HepG2 (cell line): ENCODE results near the gene DNAJB11. TPM values are rescaled to one million over a fixed set of nuclear protein-coding genes. Genes with fewer than 3 reads are reported as not detected.

Source experiments
- AGO2 ChIP-seq: fragments of 200-400 bp; formaldehyde crosslinking; optimal IDR thresholded peaks from 2 replicates; pipeline ENCODE3; 2017; ENCODE audit warnings: mild to moderate bottlenecking, low read depth, low read length, moderate library complexity
- DR1 ChIP-seq: sonication (generic); formaldehyde crosslinking; IDR thresholded peaks from 2 replicates; pipeline ENCODE4 v1.8.0; 2021; ENCODE audit warnings: mild to moderate bottlenecking, missing genetic modification reagents, inconsistent platforms
- FOXO1 ChIP-seq: sonication (generic); formaldehyde crosslinking; IDR thresholded peaks from 2 replicates; pipeline ENCODE4 v1.4.0; 2020; ENCODE audit warnings: missing genetic modification reagents
- HOXA7 ChIP-seq: sonication (generic); formaldehyde crosslinking; IDR thresholded peaks from 2 replicates; pipeline ENCODE4 v1.8.1; 2022; ENCODE audit warnings: mild to moderate bottlenecking, missing genetic modification reagents, moderate library complexity
- IKZF1 ChIP-seq: fragments of 450-650 bp; IDR thresholded peaks from 2 replicates; pipeline ENCODE4 v1.7.1; 2016
- KDM5B ChIP-seq: sonication (generic); formaldehyde crosslinking; IDR thresholded peaks from 2 replicates; pipeline ENCODE4 v1.4.0; 2020; ENCODE audit warnings: missing genetic modification reagents, mild to moderate bottlenecking, borderline replicate concordance
- KLF11 ChIP-seq: IDR thresholded peaks from 2 replicates; pipeline ENCODE4 v1.6.1; 2016; ENCODE audit warnings: missing compliant biosample characterization
- PAF1 ChIP-seq: IDR thresholded peaks from 2 replicates; pipeline ENCODE4 v1.6.1; 2016; ENCODE audit warnings: missing genetic modification reagents, missing compliant biosample characterization
- RBM39 ChIP-seq: fragments of 200-400 bp; formaldehyde crosslinking; IDR thresholded peaks from one replicate; pipeline ENCODE4 v1.6.1; 2018; ENCODE audit warnings: antibody characterized with exemption, mild to moderate bottlenecking, low read depth, low read length; ENCODE audit not compliant: poor library complexity, severe bottlenecking
- RFXANK ChIP-seq: IDR thresholded peaks from 2 replicates; pipeline ENCODE4 v1.6.1; 2016
- SAFB2 ChIP-seq: sonication (generic); formaldehyde crosslinking; IDR thresholded peaks from 2 replicates; pipeline ENCODE4 v1.5.1; 2020; ENCODE audit warnings: missing genetic modification reagents, low read depth, mild to moderate bottlenecking, borderline replicate concordance
- SMYD3 ChIP-seq: sonication (generic); formaldehyde crosslinking; IDR thresholded peaks from 2 replicates; pipeline ENCODE4 v1.8.1; 2023; ENCODE audit warnings: mild to moderate bottlenecking, missing genetic modification reagents
- SP140L ChIP-seq: sonication (generic); formaldehyde crosslinking; IDR thresholded peaks from 2 replicates; pipeline ENCODE4 v1.4.0; 2020; ENCODE audit warnings: missing genetic modification reagents, borderline replicate concordance
- TBP ChIP-seq: sonication (generic); formaldehyde crosslinking; IDR thresholded peaks from 2 replicates; pipeline ENCODE4 v1.5.0; 2020; ENCODE audit warnings: missing genetic modification reagents
- YY1 ChIP-seq: IDR thresholded peaks from 2 replicates; pipeline ENCODE4 v1.6.1; 2011; ENCODE audit warnings: low read length, low read depth, moderate library complexity, mild to moderate bottlenecking; ENCODE audit not compliant: insufficient read depth, insufficient replicate concordance
- ZFX ChIP-seq: sonication (generic); formaldehyde crosslinking; IDR thresholded peaks from 2 replicates; pipeline ENCODE4 v1.4.0; 2020; ENCODE audit warnings: mild to moderate bottlenecking, low read depth, missing genetic modification reagents, moderate library complexity
- ZMAT3 ChIP-seq: sonication (generic); formaldehyde crosslinking; conservative IDR thresholded peaks from 2 replicates; pipeline ENCODE4 v1.7.0; 2021; ENCODE audit warnings: missing genetic modification reagents
- ZNF136 ChIP-seq: sonication (generic); formaldehyde crosslinking; IDR thresholded peaks from 2 replicates; pipeline ENCODE4 v1.8.1; 2022; ENCODE audit warnings: low read depth, mild to moderate bottlenecking, moderate library complexity, missing genetic modification reagents
- ZNF160 ChIP-seq: sonication (generic); formaldehyde crosslinking; IDR thresholded peaks from 2 replicates; pipeline ENCODE4 v1.8.0; 2022; ENCODE audit warnings: mild to moderate bottlenecking, inconsistent platforms, missing genetic modification reagents
- ZNF20 ChIP-seq: sonication (generic); formaldehyde crosslinking; IDR thresholded peaks from 2 replicates; pipeline ENCODE4 v1.4.0; 2020; ENCODE audit warnings: mild to moderate bottlenecking, moderate library complexity, missing genetic modification reagents
- ZNF333 ChIP-seq: sonication (generic); formaldehyde crosslinking; IDR thresholded peaks from 2 replicates; pipeline ENCODE4 v1.4.0; 2020; ENCODE audit warnings: mild to moderate bottlenecking, missing genetic modification reagents, borderline replicate concordance
- ZNF501 ChIP-seq: sonication (generic); formaldehyde crosslinking; IDR thresholded peaks from 2 replicates; pipeline ENCODE4 v1.5.1; 2020; ENCODE audit warnings: mild to moderate bottlenecking, moderate library complexity, missing genetic modification reagents
- ZNF768 ChIP-seq: sonication (generic); formaldehyde crosslinking; IDR thresholded peaks from 2 replicates; pipeline ENCODE4 v1.4.0; 2020; ENCODE audit warnings: missing genetic modification reagents
- ZNF891 ChIP-seq: sonication (generic); formaldehyde crosslinking; IDR thresholded peaks from 2 replicates; pipeline ENCODE4 v1.5.0; 2020; ENCODE audit warnings: mild to moderate bottlenecking, missing genetic modification reagents
- polyA plus RNA-seq, 8 experiments: library from polyadenylated mRNA; depleted of rRNA in 3 of 8; stranded (reverse) in 7 of 8; unstranded in 1 of 8; fragments of >200 nt; fragmentation: Illumina TruSeq in 4 of 8; extraction: Trizol in 4 of 8; gene quantifications; 2 replicates each; pipeline versions ENCODE4 v1.2.1 to v1.2.3, GENCODE V29; 2011 to 2016; ENCODE audit warnings: low read depth in 4 of 8, missing spikeins in 1 of 8, mixed read lengths in 1 of 8; ENCODE audit not compliant: insufficient read depth in 1 of 8
- total RNA-seq, 5 experiments: library from RNA; depleted of rRNA; stranded (reverse); fragments of >200 nt; fragmentation: Illumina TruSeq; extraction: Trizol; gene quantifications; 2 replicates each; pipeline ENCODE4 v1.2.3, GENCODE V29; 2016; ENCODE audit warnings: low read depth in 1 of 5
- TF ChIP-seq, protein P1 (sequence below): sonication (generic); formaldehyde crosslinking; IDR thresholded peaks from 2 replicates; pipeline ENCODE4 v1.4.0; 2020; ENCODE audit warnings: missing genetic modification reagents
- TF ChIP-seq, protein P2 (sequence below): sonication (generic); formaldehyde crosslinking; conservative IDR thresholded peaks from 2 replicates; pipeline ENCODE4 v1.4.0; 2020; ENCODE audit warnings: missing genetic modification reagents
- TF ChIP-seq, protein P3 (sequence below): sonication (generic); formaldehyde crosslinking; IDR thresholded peaks from 2 replicates; pipeline ENCODE4 v1.5.0; 2020; ENCODE audit warnings: missing genetic modification reagents, mild to moderate bottlenecking, borderline replicate concordance

The DNAJB11 gene
- total and polyA plus RNA-seq, 2 of the 13 experiments (the other 11 are each of a cell fraction or from before 2014, with no cell fraction given): 41.0 to 132 TPM

DNA sequence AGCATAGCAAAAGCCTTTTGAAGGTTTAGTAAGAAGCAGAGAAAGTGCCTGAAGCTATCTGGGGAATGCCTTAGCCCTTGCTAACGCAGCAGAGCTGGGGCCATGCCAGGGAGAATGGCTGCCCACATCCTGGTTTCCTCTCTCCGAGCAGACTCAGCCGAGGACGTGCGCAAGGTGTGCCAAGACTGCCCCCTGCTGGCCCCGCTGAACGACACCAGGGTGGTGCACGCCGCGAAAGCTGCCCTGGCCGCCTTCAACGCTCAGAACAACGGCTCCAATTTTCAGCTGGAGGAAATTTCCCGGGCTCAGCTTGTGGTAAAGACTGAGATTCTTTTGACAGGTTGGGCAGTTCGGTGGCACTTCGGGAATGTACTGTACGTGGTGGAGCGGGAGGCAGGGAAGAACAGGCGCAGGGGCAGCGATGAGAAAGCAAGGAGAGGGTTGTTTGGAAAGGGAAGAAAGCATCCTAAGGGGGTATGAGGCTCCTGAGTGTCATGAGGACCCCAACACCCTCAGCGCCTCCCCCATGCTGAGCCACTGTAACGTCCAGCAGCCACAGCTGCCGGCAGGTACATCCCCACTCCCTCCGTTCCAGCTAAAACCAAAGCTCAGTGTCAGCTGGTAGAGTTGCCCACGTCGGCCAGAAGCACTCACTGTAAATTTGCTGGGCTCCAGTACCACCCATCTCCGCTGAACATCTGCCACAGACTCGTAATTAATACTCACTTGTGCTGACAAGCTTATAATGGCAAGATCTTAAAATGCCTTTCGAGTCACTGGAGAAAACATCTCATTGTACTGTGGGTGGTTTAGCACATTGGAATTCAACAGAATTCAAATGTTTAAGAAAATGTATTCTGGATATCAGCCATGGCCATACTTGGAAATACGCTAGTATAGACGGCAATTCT is 46.8 kb downstream of the DNAJB11 start (continued):
- TF ChIP-seq DR1 (CRISPR knock-in tag): no peak
- TF ChIP-seq, protein P1, sequence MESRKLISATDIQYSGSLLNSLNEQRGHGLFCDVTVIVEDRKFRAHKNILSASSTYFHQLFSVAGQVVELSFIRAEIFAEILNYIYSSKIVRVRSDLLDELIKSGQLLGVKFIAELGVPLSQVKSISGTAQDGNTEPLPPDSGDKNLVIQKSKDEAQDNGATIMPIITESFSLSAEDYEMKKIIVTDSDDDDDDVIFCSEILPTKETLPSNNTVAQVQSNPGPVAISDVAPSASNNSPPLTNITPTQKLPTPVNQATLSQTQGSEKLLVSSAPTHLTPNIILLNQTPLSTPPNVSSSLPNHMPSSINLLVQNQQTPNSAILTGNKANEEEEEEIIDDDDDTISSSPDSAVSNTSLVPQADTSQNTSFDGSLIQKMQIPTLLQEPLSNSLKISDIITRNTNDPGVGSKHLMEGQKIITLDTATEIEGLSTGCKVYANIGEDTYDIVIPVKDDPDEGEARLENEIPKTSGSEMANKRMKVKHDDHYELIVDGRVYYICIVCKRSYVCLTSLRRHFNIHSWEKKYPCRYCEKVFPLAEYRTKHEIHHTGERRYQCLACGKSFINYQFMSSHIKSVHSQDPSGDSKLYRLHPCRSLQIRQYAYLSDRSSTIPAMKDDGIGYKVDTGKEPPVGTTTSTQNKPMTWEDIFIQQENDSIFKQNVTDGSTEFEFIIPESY (CRISPR knock-in tag): peak; percentile 100
- no peak for TF ChIP-seq ZNF20 (CRISPR knock-in tag)
- TF ChIP-seq ZNF136 (CRISPR knock-in tag): peak; percentile 40; the same call in 1 of the 2 replicates
- TF ChIP-seq SMYD3 (CRISPR knock-in tag): peak; percentile 55; the same call in 1 of the 2 replicates
- TF ChIP-seq, protein P2, sequence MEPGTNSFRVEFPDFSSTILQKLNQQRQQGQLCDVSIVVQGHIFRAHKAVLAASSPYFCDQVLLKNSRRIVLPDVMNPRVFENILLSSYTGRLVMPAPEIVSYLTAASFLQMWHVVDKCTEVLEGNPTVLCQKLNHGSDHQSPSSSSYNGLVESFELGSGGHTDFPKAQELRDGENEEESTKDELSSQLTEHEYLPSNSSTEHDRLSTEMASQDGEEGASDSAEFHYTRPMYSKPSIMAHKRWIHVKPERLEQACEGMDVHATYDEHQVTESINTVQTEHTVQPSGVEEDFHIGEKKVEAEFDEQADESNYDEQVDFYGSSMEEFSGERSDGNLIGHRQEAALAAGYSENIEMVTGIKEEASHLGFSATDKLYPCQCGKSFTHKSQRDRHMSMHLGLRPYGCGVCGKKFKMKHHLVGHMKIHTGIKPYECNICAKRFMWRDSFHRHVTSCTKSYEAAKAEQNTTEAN (CRISPR knock-in tag): no peak
- TF ChIP-seq, protein P3, sequence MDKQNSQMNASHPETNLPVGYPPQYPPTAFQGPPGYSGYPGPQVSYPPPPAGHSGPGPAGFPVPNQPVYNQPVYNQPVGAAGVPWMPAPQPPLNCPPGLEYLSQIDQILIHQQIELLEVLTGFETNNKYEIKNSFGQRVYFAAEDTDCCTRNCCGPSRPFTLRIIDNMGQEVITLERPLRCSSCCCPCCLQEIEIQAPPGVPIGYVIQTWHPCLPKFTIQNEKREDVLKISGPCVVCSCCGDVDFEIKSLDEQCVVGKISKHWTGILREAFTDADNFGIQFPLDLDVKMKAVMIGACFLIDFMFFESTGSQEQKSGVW (CRISPR knock-in tag): no peak
- peak; percentile 91 for TF ChIP-seq ZNF891 (CRISPR knock-in tag)
- TF ChIP-seq ZNF160 (CRISPR knock-in tag): no peak
- TF ChIP-seq YY1: peak; percentile 14
- TF ChIP-seq RFXANK (CRISPR knock-in tag): 0 out of 2 replicates have a peak, but pooled peaks have one; percentile 26
- TF ChIP-seq ZFX (CRISPR knock-in tag): peak; percentile 13; the same call in 1 of the 2 replicates
- TF ChIP-seq SAFB2 (CRISPR knock-in tag): peak; percentile 84; the same call in 1 of the 2 replicates
- TF ChIP-seq AGO2: peak; percentile 100
- TF ChIP-seq IKZF1: no peak
- TF ChIP-seq TBP: no peak
- TF ChIP-seq HOXA7 (CRISPR knock-in tag): peak; percentile 51; the same call in 1 of the 2 replicates
- TF ChIP-seq ZMAT3 (CRISPR knock-in tag): no peak
- no peak for TF ChIP-seq SP140L (CRISPR knock-in tag)
- TF ChIP-seq PAF1 (CRISPR knock-in tag): peak; percentile 79
- TF ChIP-seq KDM5B (CRISPR knock-in tag): 0 out of 2 replicates have a peak, but pooled peaks have one; percentile 33
- TF ChIP-seq ZNF768 (CRISPR knock-in tag): peak; percentile 30; the same call in 1 of the 2 replicates
- TF ChIP-seq ZNF501: peak; percentile 65
- TF ChIP-seq ZNF333 (CRISPR knock-in tag): 0 out of 2 replicates have a peak, but pooled peaks have one; percentile 42
- TF ChIP-seq FOXO1 (CRISPR knock-in tag): 0 out of 2 replicates have a peak, but pooled peaks have one; percentile 54
- TF ChIP-seq KLF11: no peak
- peak; percentile 6 for TF ChIP-seq RBM39
